GM21825 (cell line): ENCODE results near the gene THOP1.
A peak's percentile ranks its signal among the peaks of the same experiment; 100 is the strongest.
"Not testable (repeated sequence)": the region's sequence is repeated elsewhere in the genome, so short reads cannot be mapped to it uniquely, and the experiment has no call there.

ENCODE experiments used
- ATAC-seq: cut with Tn5 transposase; IDR thresholded peaks from one replicate; pipeline ENCODE4 v1.9.1; 2021; ENCODE audit warnings: mild to moderate bottlenecking, moderate library complexity; ENCODE audit not compliant: unreplicated experiment

Gene THOP1

DNA sequence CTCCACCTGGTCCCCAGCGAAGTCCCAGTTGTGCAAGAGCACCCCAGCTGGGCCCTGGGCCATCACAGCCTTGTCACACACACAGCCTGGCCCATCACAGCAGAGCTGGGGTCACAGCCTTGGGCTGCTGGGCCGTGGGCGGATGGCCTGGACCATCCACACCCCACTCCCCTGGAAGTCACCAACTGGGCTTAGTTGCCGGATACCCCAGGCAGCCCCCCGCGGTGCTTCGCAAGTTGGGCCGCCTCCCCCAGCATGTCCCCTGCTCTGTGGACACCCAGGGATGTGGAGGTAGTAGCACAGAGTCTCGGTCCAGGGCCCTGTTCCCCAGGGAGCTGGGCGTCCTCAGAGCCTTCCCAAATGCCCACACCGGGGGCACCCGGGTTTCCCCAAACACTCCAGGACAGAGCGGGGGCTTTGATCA lies 29.9 kb downstream of the THOP1 start:
- no peak for ATAC-seq

DNA sequence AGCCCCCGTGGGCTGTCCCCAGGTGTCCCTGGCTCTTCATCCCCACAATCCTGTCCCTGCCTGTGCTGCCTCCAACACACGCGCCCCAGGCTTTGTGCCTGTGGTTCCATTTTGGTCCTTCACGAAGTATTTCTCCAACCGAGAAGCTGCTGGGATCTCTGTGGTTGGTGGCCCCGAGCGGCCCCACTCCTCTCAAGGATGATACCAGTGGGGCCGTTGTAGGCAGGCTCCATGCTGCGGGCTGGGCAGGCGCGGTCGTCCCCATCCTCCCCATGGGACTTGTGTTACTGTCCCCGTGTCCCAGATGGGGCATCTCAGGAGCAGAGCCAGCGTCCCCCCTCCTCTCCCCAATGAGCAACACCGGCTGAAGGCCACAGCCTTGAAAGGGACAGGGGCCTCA lies 30.6 kb downstream of the THOP1 start:
- no peak for ATAC-seq

DNA sequence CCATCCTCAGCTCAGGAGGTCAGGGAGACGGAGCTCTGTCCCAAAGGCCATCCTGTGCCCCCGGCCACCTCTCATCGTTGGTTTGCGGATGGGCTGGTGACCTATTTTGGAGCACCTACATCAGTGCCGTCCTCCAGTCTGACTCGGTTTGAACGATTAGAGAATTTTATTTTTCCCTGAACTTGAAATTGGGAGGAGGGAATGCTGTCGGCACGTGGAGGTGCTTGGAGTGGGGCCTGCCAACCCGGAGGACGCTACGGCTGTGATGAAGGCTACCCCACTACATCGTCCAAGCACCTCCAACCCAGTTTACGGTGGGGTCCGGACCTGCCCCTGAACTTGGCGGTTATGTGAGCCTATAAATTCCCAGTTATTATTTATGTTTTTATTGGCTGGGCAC lies 31.3 kb downstream of the THOP1 start:
- no peak for ATAC-seq

DNA sequence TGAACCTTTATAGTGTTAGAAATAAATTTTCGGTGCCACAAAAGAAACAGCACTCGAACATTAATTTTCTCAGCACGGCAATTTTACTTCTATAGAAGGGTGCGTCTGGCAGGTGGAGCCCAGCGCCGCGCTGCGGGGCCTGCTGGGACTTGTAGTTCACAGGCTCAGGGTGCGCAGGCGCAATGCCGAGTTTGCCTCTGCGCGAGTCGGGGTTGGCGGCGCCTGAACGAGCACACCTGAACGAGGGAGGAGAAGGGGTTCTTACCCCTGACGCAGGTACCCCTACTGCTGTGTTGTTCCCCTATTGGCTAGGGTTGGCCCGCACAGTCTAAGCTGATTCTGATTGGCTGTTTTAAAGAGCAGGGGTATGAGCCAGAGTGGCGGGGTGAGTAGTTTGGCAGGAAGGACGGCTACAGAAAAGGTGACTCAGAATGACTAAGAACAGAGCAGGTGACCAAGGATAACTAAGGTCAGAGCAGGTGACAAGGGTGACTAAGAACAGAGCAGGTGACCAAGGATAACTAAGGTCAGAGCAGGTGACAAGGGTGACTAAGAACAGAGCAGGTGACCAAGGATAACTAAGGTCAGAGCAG lies 32.0 kb downstream of the THOP1 start:
- not testable (repeated sequence) for ATAC-seq

- ATAC-seq: peak; percentile 78
These were observed 34.3 kb downstream of the THOP1 start, which contains the start of gene ZNF554 for GRCh38 chr19:2819540-2820111. Gene ZNF554, plus strand, starts transcription at chr19:2819868. Its CDS starts 204 bp downstream, at chr19:2820072.

DNA sequence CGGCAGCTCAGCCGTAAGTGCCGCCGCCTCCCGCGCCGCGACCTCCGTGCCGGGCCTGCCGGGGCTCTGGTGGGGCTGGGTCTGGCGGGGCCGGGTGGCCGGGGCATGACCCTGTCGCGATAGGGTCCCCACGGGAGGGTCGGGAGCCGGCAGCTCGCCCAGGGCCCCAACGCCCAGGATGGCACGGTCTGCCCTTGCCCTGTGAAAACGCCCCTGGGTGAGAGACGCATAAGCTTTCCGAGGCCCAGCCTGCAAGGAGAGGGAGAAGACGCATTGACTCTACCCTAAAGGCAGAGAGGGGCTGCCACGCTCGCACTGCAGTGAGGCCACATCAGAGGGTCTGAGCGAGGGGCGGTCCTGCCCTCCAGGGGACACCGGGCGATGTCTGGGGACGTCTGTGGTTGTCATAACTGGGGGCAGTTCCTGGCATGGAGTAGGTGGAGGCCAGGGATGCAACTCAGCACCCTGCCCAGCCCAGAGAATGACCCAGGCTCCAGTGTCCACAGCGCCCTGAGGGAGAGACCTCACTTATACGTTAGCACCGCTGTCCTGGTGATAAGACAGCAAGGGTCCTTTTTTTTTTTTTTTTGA lies 34.9 kb downstream of the THOP1 start:
- peak; percentile 26 for ATAC-seq

DNA sequence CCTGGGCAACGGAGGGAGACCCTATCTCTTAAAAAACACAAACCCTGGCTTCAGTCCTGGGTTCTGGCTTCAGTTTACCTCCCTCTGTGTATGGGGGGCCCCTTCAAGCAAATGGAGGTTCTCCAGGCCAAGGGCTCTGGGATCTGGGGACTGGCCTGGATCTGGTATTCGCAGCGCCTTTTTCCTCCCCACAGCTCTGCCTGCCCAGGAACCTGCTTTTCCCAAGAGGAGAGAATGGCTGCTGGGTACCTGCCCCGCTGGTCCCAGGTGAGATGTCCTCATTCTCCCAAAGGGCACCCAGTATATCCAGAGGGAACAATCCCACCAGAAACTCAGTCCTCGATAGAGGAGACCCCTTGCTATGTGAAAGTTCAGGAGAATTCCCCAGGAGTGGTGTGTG lies 37.5 kb downstream of the THOP1 start:
- no peak for ATAC-seq

DNA sequence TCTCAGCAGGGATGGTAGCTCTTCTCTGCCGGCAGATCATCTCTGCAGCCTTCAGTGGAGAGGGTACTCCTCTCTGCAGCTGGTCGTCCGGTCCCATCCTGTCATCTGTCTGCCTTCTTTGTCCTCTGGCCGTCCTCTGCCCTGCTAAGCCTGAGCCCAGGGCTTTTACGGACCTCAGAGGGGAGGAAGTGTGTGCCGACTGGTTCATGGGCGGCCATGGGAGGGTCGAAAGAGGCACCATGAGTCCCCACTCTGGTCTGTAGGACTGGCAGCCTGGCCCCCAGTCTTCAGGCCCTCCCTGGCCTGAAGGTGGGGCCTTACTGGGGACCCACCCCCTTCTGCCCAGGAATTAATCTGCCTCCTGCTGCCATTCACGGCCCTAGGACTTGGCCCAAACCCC lies 38.3 kb downstream of the THOP1 start:
- no peak for ATAC-seq

GRCh38 chr19:2824129-2824528 lies 38.8 kb downstream of the THOP1 start:
- ATAC-seq: no peak

DNA sequence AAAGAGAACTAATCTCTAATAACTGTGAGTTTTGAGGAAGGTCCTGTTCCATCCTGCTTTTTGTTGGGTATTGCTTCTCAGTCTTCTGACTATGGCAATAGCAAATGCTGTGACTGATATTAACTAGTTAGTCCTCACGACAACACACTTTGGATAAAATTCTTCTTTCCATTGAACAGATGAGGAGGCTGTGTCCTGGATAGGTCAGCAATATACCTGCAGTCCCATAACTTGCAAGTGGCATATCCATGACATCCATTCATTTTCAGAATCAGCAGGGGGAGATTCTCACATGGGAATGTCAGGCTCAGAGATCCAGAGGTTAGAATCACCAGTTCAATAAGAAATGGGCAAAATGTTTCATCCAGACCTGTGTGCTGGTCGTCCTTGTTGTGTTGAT lies 41.7 kb downstream of the THOP1 start:
- ATAC-seq: no peak

- ATAC-seq: no peak
These were observed 42.7 kb downstream of the THOP1 start for GRCh38 chr19:2827840-2828489.

GRCh38 chr19:2834294-2834871 lies 49.1 kb downstream of the THOP1 start:
- ATAC-seq: no peak

GRCh38 chr19:2837430-2837829 lies 52.1 kb downstream of the THOP1 start:
- no peak for ATAC-seq

DNA sequence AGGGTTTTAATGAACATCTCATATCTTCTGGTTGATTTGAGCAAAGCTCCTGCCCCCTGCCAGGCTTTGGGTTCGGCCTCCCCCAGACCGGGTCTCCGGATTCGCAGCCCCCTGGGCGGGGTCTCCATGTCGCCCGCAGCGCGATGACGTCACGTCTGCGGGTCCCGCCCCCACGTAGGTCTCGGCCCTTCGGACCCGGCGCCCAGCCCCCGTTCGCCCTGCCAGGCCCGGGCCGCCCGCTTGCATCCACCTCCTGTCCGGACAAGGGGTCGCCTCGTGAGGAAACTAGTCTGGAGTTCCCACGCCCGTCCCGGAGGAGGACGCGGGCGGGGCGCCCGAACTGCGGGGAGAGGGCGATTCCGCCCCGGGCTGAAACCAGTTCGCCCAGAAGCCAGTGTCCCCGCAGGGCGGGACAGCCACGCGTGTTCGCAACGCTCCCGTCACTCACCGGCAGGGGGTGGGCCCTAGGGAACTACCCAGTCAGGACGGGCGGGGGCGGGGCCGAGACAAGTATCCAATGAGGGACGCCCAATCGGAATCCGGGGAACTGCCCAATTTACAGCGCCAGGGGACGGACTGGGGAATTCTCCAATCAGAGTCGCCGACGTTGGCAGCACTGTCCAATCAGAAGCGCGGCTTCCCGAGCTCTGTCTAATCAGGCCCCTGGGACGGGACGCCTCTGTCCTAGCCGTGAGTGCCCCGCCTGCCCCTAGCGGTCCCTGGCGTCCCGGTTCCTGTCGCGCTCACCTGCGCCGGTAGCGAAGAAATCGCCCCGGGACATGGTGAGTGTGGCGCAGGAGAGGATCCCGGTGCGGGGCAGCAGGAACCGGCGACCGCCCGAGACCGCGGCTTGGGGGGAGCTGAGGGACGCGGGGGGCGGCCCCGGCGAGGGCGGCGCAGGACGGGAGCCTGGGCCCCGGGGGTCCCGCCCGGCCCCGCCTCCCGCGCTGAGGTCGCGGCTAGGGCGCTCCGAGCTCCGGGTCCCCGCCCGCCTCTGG lies 55.8 kb downstream of the THOP1 start, which contains the start of gene ZNF555:
Gene ZNF555, plus strand, starts transcription at position 682 of the 998 bp plus-strand sequence. Its CDS starts 98 bp downstream, at position 780.
- peak; percentile 81 for ATAC-seq

- peak; percentile 23 for ATAC-seq
These were observed 56.7 kb downstream of the THOP1 start for GRCh38 chr19:2841855-2842574.

DNA sequence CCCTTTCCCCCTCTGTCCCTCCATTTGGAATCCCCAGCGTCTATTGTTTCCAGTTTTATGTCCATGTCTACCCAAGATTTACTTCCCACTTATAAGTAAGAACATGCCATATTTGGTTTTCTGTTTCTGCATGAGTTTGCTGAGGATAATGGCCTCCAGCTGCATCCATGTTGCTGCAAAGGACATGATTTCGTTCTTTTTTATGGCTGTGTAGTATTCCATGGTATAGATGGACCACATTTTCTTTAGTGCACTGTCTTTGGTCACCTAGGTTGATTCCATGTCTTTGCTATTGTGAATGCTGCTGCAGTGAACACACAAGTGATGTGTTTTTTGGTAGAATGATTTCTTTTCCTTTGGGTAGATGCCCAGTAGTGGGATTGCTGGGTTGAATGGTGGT lies 59.8 kb downstream of the THOP1 start:
- no peak for ATAC-seq

DNA sequence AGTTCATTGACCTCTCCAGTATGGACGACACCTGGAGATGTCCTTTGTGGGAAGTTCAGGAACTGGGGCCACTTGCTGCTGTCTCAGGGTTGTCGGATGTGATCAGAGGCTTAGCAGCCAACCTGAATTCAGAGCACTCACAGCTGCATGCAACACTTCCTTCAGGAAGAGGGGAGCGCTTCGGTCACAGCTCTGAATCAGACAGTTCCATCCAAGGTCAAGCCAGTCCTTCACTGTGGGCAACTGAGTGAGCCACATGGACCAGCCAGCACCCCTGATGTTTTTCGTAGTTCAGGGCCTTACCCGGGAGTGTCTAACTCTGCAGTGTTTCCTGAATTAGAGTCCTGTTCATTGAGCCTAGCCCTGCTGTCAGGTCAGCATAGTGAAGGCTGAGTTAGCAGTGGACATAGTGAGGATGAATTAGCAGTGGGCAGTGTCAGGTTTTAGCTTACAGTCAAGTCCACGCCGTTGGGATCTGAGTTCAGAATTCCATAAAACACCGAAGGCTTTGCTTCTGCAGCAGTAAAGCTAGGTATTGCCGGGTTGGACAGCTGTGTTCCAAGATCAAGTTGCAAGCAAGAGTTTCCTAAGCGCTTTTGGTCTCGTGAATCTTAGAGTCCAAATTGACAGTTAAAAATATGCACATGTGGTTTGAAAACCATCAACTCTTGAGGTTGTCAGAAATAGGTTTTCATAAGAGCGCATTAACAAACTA lies 61.0 kb downstream of the THOP1 start:
- no peak for ATAC-seq

DNA sequence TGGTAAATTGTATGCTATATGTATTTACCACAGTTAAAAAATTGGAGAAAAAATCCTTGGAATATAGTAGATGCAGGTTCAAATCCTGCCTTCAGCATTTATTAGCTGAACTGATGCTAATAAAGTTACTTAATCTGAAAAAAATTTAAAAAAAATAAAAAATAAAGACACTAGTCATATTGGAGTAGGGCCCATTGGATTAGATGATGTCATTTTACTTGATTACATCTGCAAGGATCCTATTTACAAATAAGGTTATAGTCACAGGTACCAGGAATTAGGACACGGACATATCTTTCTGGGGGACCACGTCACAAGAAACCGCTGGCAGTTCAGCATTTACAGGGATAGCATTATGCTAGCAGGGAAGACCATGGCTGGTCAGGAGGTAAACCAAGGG lies 62.2 kb downstream of the THOP1 start:
- ATAC-seq: no peak

DNA sequence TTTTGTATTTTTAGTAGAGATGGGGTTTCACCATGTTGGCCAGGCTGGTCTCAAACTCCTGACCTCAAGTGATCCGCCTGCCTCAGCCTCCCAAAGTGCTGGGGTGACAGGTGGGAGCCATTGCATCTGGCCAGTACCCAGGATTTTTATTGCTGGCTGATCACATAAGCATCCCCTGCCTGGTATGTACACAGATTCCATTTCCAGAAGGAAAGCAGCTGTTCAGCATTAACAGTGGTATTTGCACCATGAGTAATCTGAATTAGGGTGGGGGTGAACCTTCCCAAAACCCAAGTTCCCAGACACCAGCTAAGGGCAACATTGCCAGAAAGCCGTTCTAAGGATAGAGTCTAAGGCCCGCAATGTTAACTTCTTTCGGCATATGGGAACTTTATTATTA lies 63.3 kb downstream of the THOP1 start:
- no peak for ATAC-seq
